ENCODE results near the gene PARP6. TPM values are rescaled to one million over a fixed set of nuclear protein-coding genes. Genes with fewer than 3 reads are reported as not detected.

Gene PARP6
- total and polyA plus RNA-seq, 9 of the 15 experiments (the other 6 are each of a cell fraction or from before 2014, with no cell fraction given) = 14.8 to 83.2 (median 28.3) TPM

DNA sequence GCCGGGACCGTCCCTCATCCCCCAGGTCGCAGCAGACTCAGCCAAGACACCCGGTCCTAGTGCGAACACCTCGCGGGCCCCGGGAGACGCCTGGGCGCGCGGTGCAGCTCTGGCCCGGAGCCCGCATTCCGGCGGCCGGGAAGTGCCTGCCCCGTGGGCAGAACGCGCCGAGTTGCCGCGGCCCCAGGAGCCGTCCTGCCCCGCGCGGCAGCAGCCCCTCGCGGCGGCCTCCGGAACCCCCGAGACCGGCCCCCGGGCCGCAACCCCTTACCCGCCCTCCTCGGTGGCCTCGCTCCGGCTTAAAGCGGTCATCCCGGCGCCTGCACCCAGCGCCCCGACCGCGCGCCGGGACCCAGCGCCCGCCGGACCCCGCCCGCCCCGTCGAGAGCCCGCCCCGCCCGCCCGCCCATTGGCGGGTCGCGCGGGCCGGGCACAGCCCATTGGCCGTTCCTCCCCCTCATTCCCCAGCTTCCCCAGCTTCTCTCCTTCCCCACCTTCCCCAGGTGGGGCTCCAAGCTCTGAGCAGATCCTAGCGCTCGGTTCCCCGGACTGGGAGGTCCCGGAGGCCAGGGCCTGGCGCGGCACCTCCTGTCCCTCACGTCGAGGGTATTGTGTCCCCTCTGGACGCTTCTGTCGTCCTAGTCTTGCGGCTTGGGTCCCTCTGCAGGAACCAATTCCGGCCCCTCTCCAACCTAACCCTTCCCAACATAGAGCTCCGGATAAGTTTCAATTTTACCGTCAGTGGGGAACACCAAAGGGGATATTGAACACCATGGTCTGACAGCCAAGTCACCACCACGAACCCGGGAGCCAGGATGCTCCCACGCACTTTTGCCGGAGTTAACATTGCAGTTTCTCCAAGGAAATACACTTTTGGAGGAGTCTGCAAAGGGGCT, 74.6 kb downstream of the PARP6 start, which contains the start of gene GRAMD2A (continued):
- 0 out of 2 replicates have a peak, but pooled peaks have one; percentile 19 for TF ChIP-seq CREB5 (CRISPR knock-in tag; IDR thresholded peaks at IDR 0.05)
- no peak for TF ChIP-seq CCAR2 (IDR thresholded peaks at IDR 0.05; ENCODE audit: low read depth, low read length)
- no peak for TF ChIP-seq ZKSCAN3 (CRISPR knock-in tag; IDR thresholded peaks at IDR 0.05)
- no peak for TF ChIP-seq ARHGAP35 (IDR thresholded peaks at IDR 0.05; ENCODE audit: partially characterized antibody)

- no peak overlapping the region for H2AFZ ChIP-seq (ENCODE audit: low read depth, low read length)
- no peak overlapping the region for H3K4me2 ChIP-seq (ENCODE audit: insufficient read depth, low read length)
- no peak for ATAC-seq
- no peak overlapping the region for H3K9ac ChIP-seq (ENCODE audit: insufficient read depth in 1 of 2, low read depth in 2 of 2, low read length in 2 of 2)
- intact Hi-C loops (cut with micrococcal nuclease) (no loop called here), in situ Hi-C loops (cut with MboI) (no loop called here)
- H3K27ac ChIP-seq (ENCODE audit: extremely low read depth, low read depth, low read length) = no peak overlapping the region
- no peaks in the 10 kb centered on the region for H3K79me2 ChIP-seq (ENCODE audit: control insufficient read depth, insufficient read depth, low read length)
- H3K27me3 ChIP-seq (ENCODE audit: control insufficient read depth in 2 of 2, insufficient read depth in 2 of 2, low read length in 2 of 2) = 0 out of 5 replicates have a peak, but pooled peaks cover 0 to 2% of the 10 kb centered on the region in 2 experiments
- WGBS (ENCODE audit: insufficient coverage, low coverage, missing lambda C conversion rate) = 72% methylated on average over 21 of the region's 35 CpGs
- FAIRE-seq = no peak
- BruUV-seq (replicated peaks) = no TSS peak
- H3K4me3 ChIP-seq = no peak overlapping the region
- peaks cover 42% of the 10 kb centered on the region for H3K36me3 ChIP-seq (ENCODE audit: control insufficient read depth, insufficient read depth, low read length)
- peaks cover 5 to 10% of the 10 kb centered on the region in 2 experiments; a peak in 4 of 5 replicates for H3K4me1 ChIP-seq (replicated peaks in 1 of 2; ENCODE audit: control insufficient read depth in 2 of 2, insufficient read depth in 2 of 2, low read length in 2 of 2)
- CTCF ChIA-PET (ENCODE audit: low intra/inter-chr PET ratio) = no interaction called here
- POLR2A ChIA-PET = no interaction called here
- no peak for DNase-seq (ENCODE audit: extremely low read depth in 1 of 4, low spot score in 3 of 4)
- TF ChIP-seq MNT (conservative IDR thresholded peaks at IDR 0.05) (no peak), POLR2G (IDR thresholded peaks at IDR 0.05; ENCODE audit: low read depth, low read length) (peak; percentile 13), U2AF2 (optimal IDR thresholded peaks at IDR 0.05; ENCODE audit: low read depth, low read length) (no peak), ZNF224 (CRISPR knock-in tag; IDR thresholded peaks at IDR 0.05) (no peak), ZNF282 (CRISPR knock-in tag; IDR thresholded peaks at IDR 0.05) (no peak), RBBP5 (IDR thresholded peaks at IDR 0.05; ENCODE audit: borderline replicate concordance, insufficient read depth, low read length, poor library complexity, severe bottlenecking) (no peak)
- TF ChIP-seq, protein P1, sequence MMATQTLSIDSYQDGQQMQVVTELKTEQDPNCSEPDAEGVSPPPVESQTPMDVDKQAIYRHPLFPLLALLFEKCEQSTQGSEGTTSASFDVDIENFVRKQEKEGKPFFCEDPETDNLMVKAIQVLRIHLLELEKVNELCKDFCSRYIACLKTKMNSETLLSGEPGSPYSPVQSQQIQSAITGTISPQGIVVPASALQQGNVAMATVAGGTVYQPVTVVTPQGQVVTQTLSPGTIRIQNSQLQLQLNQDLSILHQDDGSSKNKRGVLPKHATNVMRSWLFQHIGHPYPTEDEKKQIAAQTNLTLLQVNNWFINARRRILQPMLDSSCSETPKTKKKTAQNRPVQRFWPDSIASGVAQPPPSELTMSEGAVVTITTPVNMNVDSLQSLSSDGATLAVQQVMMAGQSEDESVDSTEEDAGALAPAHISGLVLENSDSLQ (IDR thresholded peaks at IDR 0.05) = no peak
- TF ChIP-seq, protein P2, sequence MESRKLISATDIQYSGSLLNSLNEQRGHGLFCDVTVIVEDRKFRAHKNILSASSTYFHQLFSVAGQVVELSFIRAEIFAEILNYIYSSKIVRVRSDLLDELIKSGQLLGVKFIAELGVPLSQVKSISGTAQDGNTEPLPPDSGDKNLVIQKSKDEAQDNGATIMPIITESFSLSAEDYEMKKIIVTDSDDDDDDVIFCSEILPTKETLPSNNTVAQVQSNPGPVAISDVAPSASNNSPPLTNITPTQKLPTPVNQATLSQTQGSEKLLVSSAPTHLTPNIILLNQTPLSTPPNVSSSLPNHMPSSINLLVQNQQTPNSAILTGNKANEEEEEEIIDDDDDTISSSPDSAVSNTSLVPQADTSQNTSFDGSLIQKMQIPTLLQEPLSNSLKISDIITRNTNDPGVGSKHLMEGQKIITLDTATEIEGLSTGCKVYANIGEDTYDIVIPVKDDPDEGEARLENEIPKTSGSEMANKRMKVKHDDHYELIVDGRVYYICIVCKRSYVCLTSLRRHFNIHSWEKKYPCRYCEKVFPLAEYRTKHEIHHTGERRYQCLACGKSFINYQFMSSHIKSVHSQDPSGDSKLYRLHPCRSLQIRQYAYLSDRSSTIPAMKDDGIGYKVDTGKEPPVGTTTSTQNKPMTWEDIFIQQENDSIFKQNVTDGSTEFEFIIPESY (CRISPR knock-in tag; IDR thresholded peaks at IDR 0.05) = 0 out of 2 replicates have a peak, but pooled peaks have one; percentile 39
- H3K9me3 ChIP-seq (replicated peaks; ENCODE audit: control insufficient read depth, insufficient read depth, low read depth, low read length) = no peaks in the 10 kb centered on the region
- H3K9me1 ChIP-seq (ENCODE audit: control insufficient read depth, insufficient read depth, low read length) = no peaks in the 10 kb centered on the region
- H4K20me1 ChIP-seq (replicated peaks; ENCODE audit: control insufficient read depth, insufficient read depth, low read length) = peaks cover 17% of the 10 kb centered on the region
Observed at GRCh38 chr15:72197041-72197459, 75.3 kb downstream of the PARP6 start.
